HG03103 (cell line): ENCODE measurements around the gene BMPER.

ENCODE experiments used
- ATAC-seq: cut with Tn5 transposase; IDR thresholded peaks from one replicate; pipeline ENCODE4 v1.9.1; 2021; ENCODE audit warnings: low read depth; ENCODE audit not compliant: unreplicated experiment

Gene BMPER

DNA sequence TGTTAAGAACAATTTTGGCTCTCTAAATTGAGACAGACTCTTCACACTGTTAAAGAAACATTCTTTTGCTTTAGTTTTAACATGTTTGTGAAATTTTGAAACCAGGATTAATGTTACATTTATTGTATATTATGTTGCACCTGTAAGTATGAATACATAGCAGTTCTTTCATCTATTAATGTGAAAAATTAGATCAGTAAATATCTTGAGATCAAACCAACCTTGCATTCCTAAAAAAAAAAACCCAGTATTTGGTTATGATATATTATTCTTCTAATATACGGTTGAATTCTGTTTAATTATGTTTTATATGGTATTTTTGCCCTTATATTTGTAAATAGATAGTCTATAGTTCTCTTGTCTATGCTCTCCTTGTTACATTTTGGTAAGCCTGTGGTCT is 219.4 kb downstream of the BMPER start:
- no peak for ATAC-seq

DNA sequence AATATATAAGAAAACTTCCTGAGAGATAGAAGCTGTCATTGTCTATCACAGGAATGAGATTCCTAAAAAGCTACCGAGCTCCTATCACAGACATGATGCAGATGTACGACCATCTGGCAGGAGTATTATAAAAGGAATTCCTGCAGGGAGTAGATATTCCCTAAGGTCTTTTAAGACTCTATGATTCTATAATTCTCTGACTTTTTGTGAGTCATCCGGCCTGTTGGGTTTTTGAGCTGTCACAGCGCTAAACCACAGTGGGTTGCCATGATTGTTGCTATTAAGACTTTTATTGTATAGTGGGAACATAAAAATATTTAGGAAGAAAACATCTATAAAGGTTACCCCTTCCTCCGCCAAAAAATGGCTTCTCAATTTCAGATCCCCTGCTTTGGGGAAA is 223.4 kb downstream of the BMPER start:
- no peak for ATAC-seq

- no peak for ATAC-seq
Measured at GRCh38 chr7:34130558-34131295, 225.4 kb downstream of the BMPER start.

- ATAC-seq: no peak
Measured at GRCh38 chr7:34131371-34131770, 226.0 kb downstream of the BMPER start.

DNA sequence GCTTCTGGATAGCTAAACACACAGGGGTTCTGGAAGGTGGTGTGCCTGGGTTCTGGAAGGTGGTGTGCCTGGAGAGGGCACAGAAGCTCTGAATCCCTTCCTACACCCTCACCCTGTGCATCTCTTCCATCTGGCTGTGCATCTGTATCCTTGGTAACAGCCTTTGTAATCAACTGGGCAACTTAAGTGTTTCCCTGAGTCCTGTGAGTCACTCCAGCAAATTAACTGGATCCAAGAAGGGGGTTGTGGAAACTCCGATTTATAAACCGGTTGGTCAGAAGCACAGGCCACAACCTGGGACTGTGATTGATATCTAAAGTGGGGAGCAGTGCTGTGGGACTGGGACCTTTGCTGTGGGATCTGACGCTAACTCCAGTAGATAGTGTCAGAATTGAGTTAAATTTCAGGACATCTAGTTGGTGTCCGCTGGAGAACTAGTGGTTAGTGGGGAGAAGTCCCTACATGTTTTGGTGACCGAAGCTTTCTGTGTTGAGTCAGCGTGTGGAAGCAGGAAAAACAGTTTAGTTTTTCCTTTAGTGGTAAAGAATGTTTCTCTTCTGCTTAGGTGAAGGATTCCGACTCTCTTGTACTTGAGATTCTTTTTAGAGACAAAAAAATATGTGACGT is 228.1 kb downstream of the BMPER start:
- ATAC-seq: no peak

DNA sequence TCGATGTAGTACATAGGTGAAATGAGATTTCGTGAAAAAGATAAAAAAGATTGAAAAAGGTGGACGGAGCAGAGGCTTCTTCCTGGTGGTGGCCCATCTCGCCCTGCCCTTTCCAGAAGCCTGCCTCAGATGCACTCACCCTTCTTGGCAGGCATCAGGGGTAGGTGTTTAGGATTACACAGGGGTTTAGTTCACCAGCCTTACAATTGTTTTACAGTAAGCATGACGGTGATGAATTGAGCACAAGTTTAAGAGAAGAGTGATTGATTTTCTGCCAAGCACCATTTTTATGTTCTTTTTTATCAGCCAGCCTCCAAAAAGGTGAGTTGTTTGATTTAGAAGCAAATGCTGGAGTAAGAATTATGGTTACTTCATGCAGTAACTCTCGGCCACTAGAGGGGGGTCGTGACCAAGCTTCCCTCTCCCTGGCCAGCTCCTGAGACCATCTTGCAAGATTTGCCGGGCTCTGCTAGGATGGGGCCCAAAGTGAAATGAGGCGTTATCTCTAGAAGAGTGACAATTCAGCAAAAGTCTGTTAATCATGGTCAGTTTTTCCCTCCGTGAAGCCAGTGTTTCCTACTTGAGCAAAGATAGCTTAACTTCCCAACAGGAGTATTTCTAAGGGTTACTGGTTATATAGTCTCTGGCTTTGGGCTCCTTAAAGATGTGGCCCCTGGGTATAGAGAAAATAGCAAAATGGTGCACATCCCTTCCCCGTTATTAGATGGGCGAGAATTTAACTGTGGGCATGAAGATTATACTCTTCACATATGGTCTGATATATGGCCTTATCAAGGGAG is 228.8 kb downstream of the BMPER start:
- no peak for ATAC-seq

DNA sequence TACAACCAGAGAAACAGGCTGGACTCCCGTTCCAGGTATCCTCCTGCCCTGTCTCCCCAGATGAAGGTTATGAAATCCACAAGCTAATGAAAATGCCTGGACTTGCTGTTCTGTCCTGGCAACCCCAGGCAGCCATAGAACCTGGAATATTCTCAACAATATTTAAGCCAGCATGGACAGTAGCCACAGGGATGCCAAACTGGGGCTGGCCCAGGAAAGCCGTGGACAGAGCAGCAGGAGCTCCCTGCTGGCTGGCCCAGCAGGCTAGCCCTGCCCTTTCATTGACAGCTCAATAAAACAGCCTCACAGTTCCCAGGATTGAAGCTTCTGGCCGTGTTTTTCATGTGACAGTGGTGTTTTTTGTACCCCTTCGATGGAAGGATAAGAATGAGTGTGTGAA is 230.6 kb downstream of the BMPER start:
- ATAC-seq: no peak

DNA sequence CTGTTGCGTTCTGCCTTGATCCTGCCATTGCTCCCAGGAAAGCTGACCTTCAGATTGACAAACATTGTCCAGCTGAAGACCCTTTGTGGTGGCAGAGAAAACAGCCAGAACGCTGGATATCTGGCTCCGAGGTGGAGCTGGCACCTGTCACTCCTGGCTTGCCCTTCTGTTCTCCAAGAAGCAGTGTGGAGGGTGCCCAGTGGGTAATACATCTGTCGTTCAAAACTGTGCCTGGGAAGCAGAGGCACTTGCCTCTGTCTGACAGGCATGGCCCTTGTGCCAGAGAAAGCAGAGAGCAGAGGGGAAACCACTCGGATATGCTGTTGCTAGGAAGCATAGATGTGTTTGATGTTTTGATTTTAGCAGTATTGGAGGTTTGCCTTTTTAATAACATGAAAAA is 231.4 kb downstream of the BMPER start:
- ATAC-seq: no peak

DNA sequence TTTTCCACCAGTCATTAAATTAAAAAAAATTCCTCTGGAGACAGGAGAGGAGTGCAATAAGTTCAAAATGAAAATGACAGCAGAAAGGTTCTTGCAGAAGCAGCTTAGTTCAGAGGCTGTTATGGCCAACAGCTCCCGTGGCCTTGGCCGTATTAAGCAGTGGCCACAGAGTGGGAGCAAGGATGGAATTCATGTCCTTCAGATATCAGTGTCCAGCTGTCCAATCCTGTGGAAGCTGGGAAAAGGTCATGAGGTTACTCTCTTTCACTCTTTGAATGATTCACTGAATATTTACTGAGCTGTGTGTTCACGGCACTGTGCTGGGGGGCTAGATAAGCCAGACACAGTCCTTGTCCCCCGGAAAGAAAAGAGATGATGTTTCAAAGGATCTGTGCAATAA is 231.8 kb downstream of the BMPER start:
- no peak for ATAC-seq

GRCh38 chr7:34138483-34138882 is 233.1 kb downstream of the BMPER start:
- ATAC-seq: no peak

GRCh38 chr7:34139086-34139485 is 233.7 kb downstream of the BMPER start:
- no peak for ATAC-seq

DNA sequence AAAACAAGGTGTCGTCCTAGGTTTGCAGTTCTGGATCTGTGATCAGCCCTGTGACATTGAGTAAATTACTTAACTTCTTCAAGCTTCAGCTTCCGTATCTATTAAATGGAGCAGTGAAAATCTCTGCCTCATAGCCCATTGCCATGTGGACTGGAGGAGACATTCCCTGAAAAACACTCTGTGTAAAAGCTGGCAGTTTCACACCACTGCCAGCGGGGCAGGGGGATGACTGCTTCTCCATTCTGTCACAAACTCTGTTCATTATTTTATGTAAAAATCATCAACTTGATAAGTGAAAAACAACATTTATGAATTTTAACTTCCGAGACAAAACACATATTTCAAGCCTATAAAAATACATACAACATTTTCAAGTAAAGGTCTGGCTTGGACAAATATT is 234.7 kb downstream of the BMPER start:
- ATAC-seq: no peak

DNA sequence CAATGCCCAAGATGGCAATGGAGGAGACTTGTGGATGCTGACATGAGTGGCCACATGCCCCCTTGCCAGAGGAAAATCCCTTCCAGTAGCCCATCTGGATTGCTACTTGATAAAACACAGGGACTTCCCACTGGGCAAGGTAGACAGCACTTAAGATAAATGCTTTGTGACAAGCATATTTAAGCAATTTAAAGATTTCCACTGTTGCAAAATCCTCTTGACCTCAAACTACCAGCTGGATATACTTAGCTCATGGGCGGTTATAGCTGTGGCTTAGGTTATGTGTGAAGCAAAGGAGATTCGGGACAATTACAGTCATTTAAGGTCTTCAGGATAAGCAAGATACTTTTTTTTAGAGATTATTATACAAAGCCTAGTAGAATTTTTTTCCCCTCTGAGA is 238.1 kb downstream of the BMPER start:
- no peak for ATAC-seq

DNA sequence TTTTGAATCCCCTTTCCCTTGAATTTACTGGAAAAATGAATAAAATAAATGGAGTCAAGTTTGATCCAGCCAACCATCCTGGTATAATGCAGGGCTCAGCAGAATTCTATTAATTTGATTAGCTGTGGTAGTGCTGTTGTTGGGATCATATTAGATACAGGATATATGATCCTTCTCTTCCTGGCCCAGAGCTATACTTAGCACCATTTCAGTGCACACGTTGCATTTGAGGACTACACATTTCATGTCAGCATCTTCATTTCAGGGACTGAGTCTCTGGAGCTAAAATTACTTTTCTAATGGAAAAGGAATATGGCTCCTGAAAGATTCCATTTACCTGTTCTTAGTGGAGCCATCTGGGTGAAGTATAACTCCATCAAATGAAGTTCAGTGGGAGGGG is 240.3 kb downstream of the BMPER start:
- no peak for ATAC-seq

- no peak for ATAC-seq
Measured at GRCh38 chr7:34153656-34154270, 248.4 kb downstream of the BMPER start.

- no peak for ATAC-seq
Measured at GRCh38 chr7:34155220-34155908, 250.0 kb downstream of the BMPER start.

GRCh38 chr7:34156336-34156735 is 251.0 kb downstream of the BMPER start:
- ATAC-seq: no peak

DNA sequence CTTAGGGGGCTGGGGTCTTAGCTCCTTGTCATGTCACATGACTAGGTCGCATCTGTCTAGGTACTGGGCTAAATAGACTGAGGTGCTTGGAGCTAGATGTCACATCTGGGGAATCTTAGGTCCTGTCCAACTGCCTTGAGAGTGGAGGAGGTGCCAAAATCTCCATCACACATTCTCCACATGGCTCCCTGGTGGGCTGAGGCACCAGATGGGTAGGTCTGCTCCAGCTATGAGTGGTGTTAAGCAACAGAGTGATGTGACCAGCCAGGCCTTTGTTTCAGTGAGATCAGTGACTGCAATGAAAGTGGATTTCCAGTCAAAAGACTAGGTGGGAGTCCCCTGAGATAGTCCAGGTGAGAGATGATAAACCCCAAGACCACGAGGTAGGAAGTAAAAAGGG is 251.8 kb downstream of the BMPER start:
- ATAC-seq: no peak

DNA sequence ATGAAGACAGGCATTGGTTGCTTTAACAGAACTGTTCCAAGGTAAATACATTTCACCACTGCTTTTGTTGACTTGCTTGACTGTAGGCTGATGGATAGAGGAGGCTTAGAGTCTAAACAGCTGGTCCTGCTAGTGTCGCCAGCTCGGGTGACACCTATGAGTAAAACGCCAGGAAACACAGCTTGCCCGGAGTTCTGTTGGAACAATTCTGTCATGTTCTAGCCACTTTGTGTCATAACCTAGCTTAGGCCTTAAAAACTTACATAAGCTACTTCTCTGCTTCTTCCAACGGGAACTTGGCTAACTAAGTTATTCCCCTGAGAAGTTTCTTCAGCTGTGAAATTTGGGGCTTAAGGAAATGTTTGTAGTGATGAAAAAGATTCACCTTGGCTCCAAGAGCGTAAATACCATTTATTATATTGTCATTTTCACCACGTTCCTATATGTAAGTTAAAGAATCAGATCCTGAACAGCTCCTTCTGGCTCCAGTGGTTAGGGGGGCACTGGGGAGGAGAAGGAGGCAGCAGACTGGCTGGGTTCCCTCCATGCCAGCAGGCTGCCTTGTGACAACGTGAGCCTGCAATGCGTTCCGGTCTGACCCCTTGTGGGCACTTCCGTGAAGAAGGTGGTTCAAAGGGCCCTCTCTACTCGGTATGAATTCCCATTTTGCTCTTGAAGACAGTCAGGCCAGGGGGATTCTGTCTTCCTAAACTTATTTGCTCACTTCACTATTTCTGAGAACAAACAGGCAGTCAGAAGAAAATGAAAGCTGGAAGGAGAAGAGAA is 253.2 kb downstream of the BMPER start:
- no peak for ATAC-seq

GRCh38 chr7:34160261-34160752 is 255.0 kb downstream of the BMPER start:
- no peak for ATAC-seq
